Tibial nerve (tissue), 4 donors: ENCODE data around the gene DACT2.

Source experiments
- EP300 ChIP-seq, 2 donors: sonication (generic); formaldehyde crosslinking; IDR thresholded peaks; one replicate each; pipeline ENCODE4 v1.6.1; 2017; ENCODE audit warnings: antibody characterized with exemption in 2 of 2, mild to moderate bottlenecking in 1 of 2
- POLR2A ChIP-seq, 2 donors: fragments of 450-650 bp; IDR thresholded peaks; one replicate each; pipeline ENCODE4 v1.6.1; 2017; ENCODE audit warnings: antibody characterized with exemption in 2 of 2, mild to moderate bottlenecking in 2 of 2, moderate library complexity in 2 of 2
- TF ChIP-seq, protein P1 (sequence below), 5 experiments: fragments of 200-600 bp in 3 of 5; fragments of 450-650 bp in 2 of 5; sonication (generic) in 3 of 5; IDR thresholded peaks; one replicate each; pipeline ENCODE4 v1.5.1; 2016 to 2019; ENCODE audit warnings: antibody characterized with exemption in 5 of 5, mild to moderate bottlenecking in 3 of 5, moderate library complexity in 2 of 5

DNA sequence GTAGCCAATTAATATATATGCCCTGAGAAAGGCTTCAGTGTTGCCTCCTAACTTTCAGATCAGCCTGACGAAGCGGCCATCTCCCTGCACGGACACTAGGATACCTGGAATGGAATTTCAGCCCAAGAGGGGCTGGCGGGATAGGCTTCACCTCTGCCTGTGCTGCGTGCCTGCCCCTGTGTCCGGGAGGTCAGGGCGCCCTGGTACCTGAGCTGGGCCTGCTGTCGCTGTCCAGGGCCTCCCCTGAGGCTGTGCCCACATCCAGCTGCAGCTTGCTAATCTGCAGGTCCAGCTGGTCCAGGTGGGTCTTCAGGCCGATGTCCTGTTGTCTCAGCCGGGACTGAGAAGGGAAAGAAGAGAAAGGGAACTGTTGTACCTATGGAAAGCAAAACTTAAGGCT lies 8.6 kb downstream of the DACT2 start:
- TF ChIP-seq, protein P1, sequence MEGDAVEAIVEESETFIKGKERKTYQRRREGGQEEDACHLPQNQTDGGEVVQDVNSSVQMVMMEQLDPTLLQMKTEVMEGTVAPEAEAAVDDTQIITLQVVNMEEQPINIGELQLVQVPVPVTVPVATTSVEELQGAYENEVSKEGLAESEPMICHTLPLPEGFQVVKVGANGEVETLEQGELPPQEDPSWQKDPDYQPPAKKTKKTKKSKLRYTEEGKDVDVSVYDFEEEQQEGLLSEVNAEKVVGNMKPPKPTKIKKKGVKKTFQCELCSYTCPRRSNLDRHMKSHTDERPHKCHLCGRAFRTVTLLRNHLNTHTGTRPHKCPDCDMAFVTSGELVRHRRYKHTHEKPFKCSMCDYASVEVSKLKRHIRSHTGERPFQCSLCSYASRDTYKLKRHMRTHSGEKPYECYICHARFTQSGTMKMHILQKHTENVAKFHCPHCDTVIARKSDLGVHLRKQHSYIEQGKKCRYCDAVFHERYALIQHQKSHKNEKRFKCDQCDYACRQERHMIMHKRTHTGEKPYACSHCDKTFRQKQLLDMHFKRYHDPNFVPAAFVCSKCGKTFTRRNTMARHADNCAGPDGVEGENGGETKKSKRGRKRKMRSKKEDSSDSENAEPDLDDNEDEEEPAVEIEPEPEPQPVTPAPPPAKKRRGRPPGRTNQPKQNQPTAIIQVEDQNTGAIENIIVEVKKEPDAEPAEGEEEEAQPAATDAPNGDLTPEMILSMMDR (IDR thresholded peaks at IDR 0.05), result no peak
- TF ChIP-seq EP300 (IDR thresholded peaks at IDR 0.05) (no peak), POLR2A (IDR thresholded peaks at IDR 0.05) (no peak)
